ENCODE measurements around the gene RDH12. TPM values are rescaled to one million over a fixed set of nuclear protein-coding genes. Genes with fewer than 3 reads are reported as not detected.
"Not testable (repeated sequence)": the region's sequence is repeated elsewhere in the genome, so short reads cannot be mapped to it uniquely, and the experiment has no call there.

RDH12 gene
- polyA plus RNA-seq, 3 donors from 2014 or later = 0.17 TPM; not detected in 2

GRCh38 chr14:67680941-67681340, 20.7 kb upstream of the RDH12 start:
- Mint-ChIP-seq H3K36me3 (peaks cover 5 to 12% (median 8%) of the 10 kb centered on the region in 3 donors), H3K4me1 (no peaks in the 10 kb centered on the region), H3K4me3 (no peak overlapping the region), H3K27me3 (ENCODE audit: low read depth in 3 of 3) (no peaks in the 10 kb centered on the region), H3K9me3 (no peaks in the 10 kb centered on the region), H3K27ac (peak overlapping the region in 1 of 6 donors; percentile 20)
- DNase-seq = no peak

GRCh38 chr14:67683842-67684241, 17.8 kb upstream of the RDH12 start:
- Mint-ChIP-seq H3K27ac (peak overlapping the region in 1 of 6 donors; percentile 10), H3K36me3 (peaks cover 10 to 26% (median 18%) of the 10 kb centered on the region in 3 donors), H3K4me3 (no peak overlapping the region), H3K27me3 (ENCODE audit: low read depth in 3 of 3) (no peaks in the 10 kb centered on the region), H3K9me3 (no peaks in the 10 kb centered on the region), H3K4me1 (no peaks in the 10 kb centered on the region)
- DNase-seq = no peak

GRCh38 chr14:67690011-67690410, 11.7 kb upstream of the RDH12 start:
- no peak overlapping the region for H3K27ac Mint-ChIP-seq
- H3K4me1 Mint-ChIP-seq = peaks cover 9 to 11% of the 10 kb centered on the region in 2 donors
- H3K27me3 Mint-ChIP-seq (ENCODE audit: low read depth in 3 of 3) = no peaks in the 10 kb centered on the region
- no peak for DNase-seq
- H3K4me3 Mint-ChIP-seq = no peak overlapping the region
- peaks cover 11 to 54% (median 25%) of the 10 kb centered on the region in 3 donors for H3K36me3 Mint-ChIP-seq
- no peaks in the 10 kb centered on the region for H3K9me3 Mint-ChIP-seq

GRCh38 chr14:67694791-67695393, 6.8 kb upstream of the RDH12 start:
- Mint-ChIP-seq H3K9me3 (no peaks in the 10 kb centered on the region), H3K4me3 (peak overlapping the region; percentile 88 to 97 (median 89)), H3K4me1 (peaks cover 18% of the 10 kb centered on the region in 2 donors), H3K36me3 (peaks cover 4 to 23% (median 5%) of the 10 kb centered on the region in 3 donors), H3K27me3 (ENCODE audit: low read depth in 3 of 3) (peaks cover 0 to 3% (median 0%) of the 10 kb centered on the region in 3 donors), H3K27ac (peak overlapping the region; percentile 87 to 96 (median 92))
- peak; percentile 47 to 58 (median 51) for DNase-seq

GRCh38 chr14:67695394-67695949, 6.2 kb upstream of the RDH12 start, which contains the start of gene RDH11:
Gene RDH11, minus strand, starts transcription at chr14:67695764. Its CDS starts 61 bp downstream, at chr14:67695703.
- H3K27me3 Mint-ChIP-seq (ENCODE audit: low read depth in 3 of 3) = peaks cover 0 to 3% (median 0%) of the 10 kb centered on the region in 3 donors

GRCh38 chr14:67697006-67697405, 4.7 kb upstream of the RDH12 start:
- Mint-ChIP-seq H3K36me3 (peaks cover 0 to 5% (median 0%) of the 10 kb centered on the region in 3 donors), H3K4me3 (no peak overlapping the region), H3K27ac (no peak overlapping the region)

More at GRCh38 chr14:67695394-67695949, 6.2 kb upstream of the RDH12 start, which contains the start of gene RDH11:
- Mint-ChIP-seq H3K4me3 (peak within 1 kb of the TSS; percentile 88 to 97 (median 89)), H3K27ac (peak within 1 kb of the TSS; percentile 87 to 96 (median 92)), H3K4me1 (peaks cover 18% of the 10 kb centered on the region in 2 donors), H3K9me3 (no peaks in the 10 kb centered on the region), H3K36me3 (peaks cover 0 to 17% (median 4%) of the 10 kb centered on the region in 3 donors)
- peak; percentile 75 to 78 (median 76) for DNase-seq

GRCh38 chr14:67698179-67698578, 3.5 kb upstream of the RDH12 start:
- Mint-ChIP-seq H3K4me3 (no peak overlapping the region), H3K27ac (no peak overlapping the region)
- DNase-seq = no peak

More at GRCh38 chr14:67697006-67697405, 4.7 kb upstream of the RDH12 start:
- no peak for DNase-seq
- Mint-ChIP-seq H3K27me3 (ENCODE audit: low read depth in 3 of 3) (peaks cover 0 to 3% (median 0%) of the 10 kb centered on the region in 3 donors), H3K4me1 (peaks cover 18% of the 10 kb centered on the region in 2 donors), H3K9me3 (no peaks in the 10 kb centered on the region)

GRCh38 chr14:67703997-67704396, 2.3 kb downstream of the RDH12 start:
- Mint-ChIP-seq H3K27ac (no peak overlapping the region), H3K4me1 (no peaks in the 10 kb centered on the region), H3K27me3 (ENCODE audit: low read depth in 3 of 3) (peaks cover 0 to 5% (median 0%) of the 10 kb centered on the region in 3 donors), H3K9me3 (no peaks in the 10 kb centered on the region), H3K4me3 (no peak overlapping the region), H3K36me3 (no peaks in the 10 kb centered on the region)
- no peak for DNase-seq

More at GRCh38 chr14:67698179-67698578, 3.5 kb upstream of the RDH12 start:
- H3K27me3 Mint-ChIP-seq (ENCODE audit: low read depth in 3 of 3) = peaks cover 0 to 3% (median 0%) of the 10 kb centered on the region in 3 donors
- H3K4me1 Mint-ChIP-seq = peaks cover 18% of the 10 kb centered on the region in 2 donors
- H3K36me3 Mint-ChIP-seq = no peaks in the 10 kb centered on the region
- no peaks in the 10 kb centered on the region for H3K9me3 Mint-ChIP-seq

- peak; percentile 42 to 54 (median 49) for DNase-seq
- no peak overlapping the region for H3K4me3 Mint-ChIP-seq
- no peaks in the 10 kb centered on the region for H3K4me1 Mint-ChIP-seq
- peaks cover 0 to 5% (median 0%) of the 10 kb centered on the region in 3 donors for H3K27me3 Mint-ChIP-seq (ENCODE audit: low read depth in 3 of 3)
- H3K27ac Mint-ChIP-seq = no peak overlapping the region
- no peaks in the 10 kb centered on the region for H3K36me3 Mint-ChIP-seq
- H3K9me3 Mint-ChIP-seq = no peaks in the 10 kb centered on the region
Measured at GRCh38 chr14:67704484-67705089, 2.9 kb downstream of the RDH12 start.

- Mint-ChIP-seq H3K4me3 (no peak overlapping the region), H3K27me3 (ENCODE audit: low read depth in 3 of 3) (peaks cover 0 to 5% (median 0%) of the 10 kb centered on the region in 3 donors), H3K27ac (no peak overlapping the region), H3K4me1 (no peaks in the 10 kb centered on the region), H3K36me3 (no peaks in the 10 kb centered on the region), H3K9me3 (peaks cover 0 to 4% (median 0%) of the 10 kb centered on the region in 6 donors)
- DNase-seq = no peak
Measured at GRCh38 chr14:67705211-67705610, 3.5 kb downstream of the RDH12 start.

GRCh38 chr14:67709346-67709745, 7.7 kb downstream of the RDH12 start:
- H3K27ac Mint-ChIP-seq; H3K36me3 Mint-ChIP-seq; H3K9me3 Mint-ChIP-seq; H3K4me1 Mint-ChIP-seq; DNase-seq; H3K4me3 Mint-ChIP-seq; H3K27me3 Mint-ChIP-seq (ENCODE audit: low read depth in 3 of 3): not testable (repeated sequence)

- H3K27me3 Mint-ChIP-seq (ENCODE audit: low read depth in 3 of 3); H3K9me3 Mint-ChIP-seq; H3K4me1 Mint-ChIP-seq; H3K4me3 Mint-ChIP-seq; H3K36me3 Mint-ChIP-seq; DNase-seq; H3K27ac Mint-ChIP-seq: not testable (repeated sequence)
Measured at GRCh38 chr14:67709796-67710195, 8.1 kb downstream of the RDH12 start.

- Mint-ChIP-seq H3K4me3 (no peak overlapping the region), H3K36me3 (no peaks in the 10 kb centered on the region), H3K9me3 (peaks cover 0 to 5% (median 0%) of the 10 kb centered on the region in 6 donors), H3K27me3 (ENCODE audit: low read depth in 3 of 3) (peaks cover 0 to 1% (median 0%) of the 10 kb centered on the region in 3 donors), H3K27ac (no peak overlapping the region), H3K4me1 (no peaks in the 10 kb centered on the region)
- DNase-seq = no peak
Measured at GRCh38 chr14:67710209-67710608, 8.5 kb downstream of the RDH12 start.

GRCh38 chr14:67717048-67717447, 15.4 kb downstream of the RDH12 start:
- DNase-seq = no peak
- Mint-ChIP-seq H3K4me3 (no peak overlapping the region), H3K9me3 (no peaks in the 10 kb centered on the region), H3K4me1 (no peaks in the 10 kb centered on the region), H3K27me3 (ENCODE audit: low read depth in 3 of 3) (peaks cover 0 to 5% (median 3%) of the 10 kb centered on the region in 3 donors), H3K27ac (no peak overlapping the region), H3K36me3 (no peaks in the 10 kb centered on the region)
